Measurements from ENCODE around the gene AQP5. TPM values are rescaled to one million over a fixed set of nuclear protein-coding genes. Genes with fewer than 3 reads are reported as not detected.

The AQP5 gene
- total and polyA plus RNA-seq, 4 donors, result 7.5 to 57.1 (median 35.2) TPM

- Histone ChIP-seq H3K4me3 (no peak overlapping the region), H3K4me1 (ENCODE audit: control insufficient read depth in 5 of 5, insufficient read depth in 5 of 5, low read length in 5 of 5) (no peaks in the 10 kb centered on the region), H3K27ac (ENCODE audit: low read depth in 1 of 2, low read length in 1 of 2) (no peak overlapping the region), H3K27me3 (ENCODE audit: control insufficient read depth in 3 of 3, insufficient read depth in 3 of 3, low read length in 2 of 3) (no peaks in the 10 kb centered on the region), H3K9me3 (ENCODE audit: control insufficient read depth in 4 of 4, insufficient read depth in 3 of 4, low read length in 3 of 4) (no peaks in the 10 kb centered on the region), H3K9ac (ENCODE audit: insufficient read depth in 1 of 2, low read length in 2 of 2) (no peak overlapping the region), H3K36me3 (ENCODE audit: control insufficient read depth in 4 of 4, insufficient read depth in 4 of 4, low read length in 4 of 4) (no peaks in the 10 kb centered on the region)
- DNase-seq, result no peak
- WGBS, 2 donors, result 83 to 93% methylated on average over 5 of the region's 5 CpGs
- TF ChIP-seq, protein P1, sequence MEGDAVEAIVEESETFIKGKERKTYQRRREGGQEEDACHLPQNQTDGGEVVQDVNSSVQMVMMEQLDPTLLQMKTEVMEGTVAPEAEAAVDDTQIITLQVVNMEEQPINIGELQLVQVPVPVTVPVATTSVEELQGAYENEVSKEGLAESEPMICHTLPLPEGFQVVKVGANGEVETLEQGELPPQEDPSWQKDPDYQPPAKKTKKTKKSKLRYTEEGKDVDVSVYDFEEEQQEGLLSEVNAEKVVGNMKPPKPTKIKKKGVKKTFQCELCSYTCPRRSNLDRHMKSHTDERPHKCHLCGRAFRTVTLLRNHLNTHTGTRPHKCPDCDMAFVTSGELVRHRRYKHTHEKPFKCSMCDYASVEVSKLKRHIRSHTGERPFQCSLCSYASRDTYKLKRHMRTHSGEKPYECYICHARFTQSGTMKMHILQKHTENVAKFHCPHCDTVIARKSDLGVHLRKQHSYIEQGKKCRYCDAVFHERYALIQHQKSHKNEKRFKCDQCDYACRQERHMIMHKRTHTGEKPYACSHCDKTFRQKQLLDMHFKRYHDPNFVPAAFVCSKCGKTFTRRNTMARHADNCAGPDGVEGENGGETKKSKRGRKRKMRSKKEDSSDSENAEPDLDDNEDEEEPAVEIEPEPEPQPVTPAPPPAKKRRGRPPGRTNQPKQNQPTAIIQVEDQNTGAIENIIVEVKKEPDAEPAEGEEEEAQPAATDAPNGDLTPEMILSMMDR (IDR thresholded peaks at IDR 0.05; ENCODE audit: control extremely low read depth, extremely low read depth), result no peak
- no peak for ATAC-seq (ENCODE audit: insufficient read depth, low FRiP score)
Measured at GRCh38 chr12:49933796-49934195, 27.9 kb upstream of the AQP5 start.

- no peak overlapping the region for H3K4me3 ChIP-seq
- no peak overlapping the region for H3K9ac ChIP-seq (ENCODE audit: insufficient read depth in 1 of 2, low read length in 2 of 2)
- peaks cover 0 to under 1% (median 0%) of the 10 kb centered on the region in 5 donors for H3K4me1 ChIP-seq (ENCODE audit: control insufficient read depth in 5 of 5, insufficient read depth in 5 of 5, low read length in 5 of 5)
- no peak overlapping the region for H3K27ac ChIP-seq (ENCODE audit: low read depth in 1 of 2, low read length in 1 of 2)
- no peaks in the 10 kb centered on the region for H3K9me3 ChIP-seq (ENCODE audit: control insufficient read depth in 4 of 4, insufficient read depth in 3 of 4, low read length in 3 of 4)
- no peaks in the 10 kb centered on the region for H3K27me3 ChIP-seq (ENCODE audit: control insufficient read depth in 3 of 3, insufficient read depth in 3 of 3, low read length in 2 of 3)
- ATAC-seq (ENCODE audit: insufficient read depth, low FRiP score) (no peak), DNase-seq (no peak)
- WGBS, 2 donors, result 78 to 84% methylated on average over 3 of the region's 3 CpGs
- H3K36me3 ChIP-seq (ENCODE audit: control insufficient read depth in 4 of 4, insufficient read depth in 4 of 4, low read length in 4 of 4), result no peaks in the 10 kb centered on the region
- TF ChIP-seq, protein P1 (IDR thresholded peaks at IDR 0.05; ENCODE audit: control extremely low read depth, extremely low read depth), result no peak
Measured at GRCh38 chr12:49934505-49934904, 27.2 kb upstream of the AQP5 start.

DNA sequence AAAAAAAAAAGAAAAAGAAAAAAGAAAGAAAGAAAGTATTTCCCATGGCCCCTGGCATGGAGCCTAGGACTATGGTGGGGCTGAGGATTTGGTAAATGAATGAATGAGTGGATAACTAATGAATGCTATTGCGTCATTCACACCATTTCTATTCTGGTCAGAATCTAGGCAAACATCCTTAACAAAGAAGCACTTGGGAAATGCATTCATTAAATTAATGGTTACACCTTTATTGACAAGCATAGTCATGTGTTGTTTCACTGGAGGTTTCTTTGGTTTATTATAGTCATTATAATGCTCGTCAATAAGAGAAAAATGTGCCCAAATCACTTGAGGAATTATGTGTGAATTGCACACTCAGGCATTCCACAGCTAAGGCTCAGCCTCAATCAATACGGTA is 24.7 kb upstream of the AQP5 start:
- Histone ChIP-seq H3K4me1 (ENCODE audit: control insufficient read depth in 5 of 5, insufficient read depth in 5 of 5, low read length in 5 of 5) (peaks cover 0 to 5% (median 0%) of the 10 kb centered on the region in 5 donors), H3K9me3 (ENCODE audit: control insufficient read depth in 4 of 4, insufficient read depth in 3 of 4, low read length in 3 of 4) (no peaks in the 10 kb centered on the region), H3K36me3 (ENCODE audit: control insufficient read depth in 4 of 4, insufficient read depth in 4 of 4, low read length in 4 of 4) (no peaks in the 10 kb centered on the region), H3K4me3 (no peak overlapping the region), H3K9ac (ENCODE audit: insufficient read depth in 1 of 2, low read length in 2 of 2) (no peak overlapping the region), H3K27ac (ENCODE audit: low read depth in 1 of 2, low read length in 1 of 2) (no peak overlapping the region), H3K27me3 (ENCODE audit: control insufficient read depth in 3 of 3, insufficient read depth in 3 of 3, low read length in 2 of 3) (no peaks in the 10 kb centered on the region)
- TF ChIP-seq, protein P1 (IDR thresholded peaks at IDR 0.05; ENCODE audit: control extremely low read depth, extremely low read depth), result no peak
- 81 to 90% methylated on average over 3 of the region's 3 CpGs for WGBS, 2 donors
- ATAC-seq (ENCODE audit: insufficient read depth, low FRiP score), result no peak
- no peak for DNase-seq

DNA sequence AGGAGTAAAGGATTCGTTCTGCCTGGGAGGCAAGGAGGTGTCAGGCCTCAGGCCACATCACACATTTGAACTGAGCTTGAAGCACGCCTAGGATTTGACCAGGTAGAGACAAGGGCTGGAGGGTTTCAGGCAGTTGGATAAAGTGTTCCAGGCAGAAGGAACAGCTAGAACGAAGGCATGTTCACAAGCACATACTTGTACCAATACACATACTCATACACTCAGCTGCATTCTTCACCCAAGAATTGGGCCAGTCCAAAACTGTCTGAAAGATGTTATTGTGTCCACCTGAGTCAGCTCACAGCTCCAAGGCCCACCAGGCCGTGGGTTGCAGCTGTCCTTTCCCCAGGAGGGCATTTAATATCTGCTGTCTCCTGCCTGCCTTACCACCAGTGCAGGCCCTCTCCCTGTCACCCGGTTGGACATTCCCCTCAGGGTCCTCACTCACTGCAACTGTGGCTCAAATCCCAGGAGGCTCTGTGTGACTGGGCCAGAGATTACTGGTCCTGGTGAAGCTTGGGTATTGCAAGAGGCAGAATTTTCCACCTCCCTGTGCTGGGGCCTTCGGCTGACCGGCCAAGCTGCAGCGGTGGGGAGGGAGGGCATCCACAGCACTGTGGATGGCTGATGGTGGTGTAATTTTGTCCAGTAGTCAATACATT is 23.9 kb upstream of the AQP5 start:
- ATAC-seq (ENCODE audit: insufficient read depth, low FRiP score), result no peak
- 81 to 82% methylated on average over 8 of the region's 8 CpGs for WGBS, 2 donors

More for the DNA sequence above, 23.9 kb upstream of the AQP5 start:
- DNase-seq, result no peak
- Histone ChIP-seq H3K9ac (ENCODE audit: insufficient read depth in 1 of 2, low read length in 2 of 2) (no peak overlapping the region), H3K36me3 (ENCODE audit: control insufficient read depth in 4 of 4, insufficient read depth in 4 of 4, low read length in 4 of 4) (no peaks in the 10 kb centered on the region), H3K27me3 (ENCODE audit: control insufficient read depth in 3 of 3, insufficient read depth in 3 of 3, low read length in 2 of 3) (no peaks in the 10 kb centered on the region), H3K9me3 (ENCODE audit: control insufficient read depth in 4 of 4, insufficient read depth in 3 of 4, low read length in 3 of 4) (no peaks in the 10 kb centered on the region), H3K4me1 (ENCODE audit: control insufficient read depth in 5 of 5, insufficient read depth in 5 of 5, low read length in 5 of 5) (peaks cover 0 to 5% (median 0%) of the 10 kb centered on the region in 5 donors), H3K27ac (ENCODE audit: low read depth in 1 of 2, low read length in 1 of 2) (no peak overlapping the region), H3K4me3 (no peak overlapping the region)
- TF ChIP-seq, protein P1 (IDR thresholded peaks at IDR 0.05; ENCODE audit: control extremely low read depth, extremely low read depth), result no peak
